ENCODE results near the gene TMEM129. TPM values are rescaled to one million over a fixed set of nuclear protein-coding genes. Genes with fewer than 3 reads are reported as not detected.

Gene TMEM129
- total and polyA plus RNA-seq, 10 of the 15 experiments (the other 5 are each of a cell fraction or from before 2014, with no cell fraction given), result 0.19 to 24.9 (median 13.2) TPM

DNA sequence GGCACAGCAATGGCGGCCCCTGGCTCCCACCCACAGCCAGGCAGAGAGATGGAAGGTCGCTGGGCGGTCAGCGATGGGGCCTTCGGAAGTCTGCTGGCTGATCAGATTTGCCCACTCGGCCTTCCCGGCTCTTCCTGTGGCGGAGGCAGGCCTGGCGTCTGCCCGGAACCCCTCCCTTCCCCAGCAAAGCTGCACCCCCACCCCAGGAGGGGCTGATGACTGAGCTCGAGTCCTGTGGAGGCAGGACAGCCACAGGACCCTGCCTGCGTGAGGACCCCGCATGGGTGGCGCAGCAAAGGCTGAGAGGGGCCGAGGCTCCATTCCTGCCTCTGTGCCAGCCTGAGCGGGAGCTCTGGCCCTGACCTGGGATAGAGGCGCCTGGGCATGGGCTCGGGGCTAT is 35.0 kb upstream of the TMEM129 start (continued):
- TF ChIP-seq, protein P1, sequence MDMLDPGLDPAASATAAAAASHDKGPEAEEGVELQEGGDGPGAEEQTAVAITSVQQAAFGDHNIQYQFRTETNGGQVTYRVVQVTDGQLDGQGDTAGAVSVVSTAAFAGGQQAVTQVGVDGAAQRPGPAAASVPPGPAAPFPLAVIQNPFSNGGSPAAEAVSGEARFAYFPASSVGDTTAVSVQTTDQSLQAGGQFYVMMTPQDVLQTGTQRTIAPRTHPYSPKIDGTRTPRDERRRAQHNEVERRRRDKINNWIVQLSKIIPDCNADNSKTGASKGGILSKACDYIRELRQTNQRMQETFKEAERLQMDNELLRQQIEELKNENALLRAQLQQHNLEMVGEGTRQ (IDR thresholded peaks at IDR 0.05; ENCODE audit: borderline replicate concordance, low read depth, low read length), result no peak
- TF ChIP-seq HDAC2 (IDR thresholded peaks at IDR 0.05), result no peak
- TF ChIP-seq SMAD1 (IDR thresholded peaks at IDR 0.05; ENCODE audit: low read depth, partially characterized antibody), result no peak

DNA sequence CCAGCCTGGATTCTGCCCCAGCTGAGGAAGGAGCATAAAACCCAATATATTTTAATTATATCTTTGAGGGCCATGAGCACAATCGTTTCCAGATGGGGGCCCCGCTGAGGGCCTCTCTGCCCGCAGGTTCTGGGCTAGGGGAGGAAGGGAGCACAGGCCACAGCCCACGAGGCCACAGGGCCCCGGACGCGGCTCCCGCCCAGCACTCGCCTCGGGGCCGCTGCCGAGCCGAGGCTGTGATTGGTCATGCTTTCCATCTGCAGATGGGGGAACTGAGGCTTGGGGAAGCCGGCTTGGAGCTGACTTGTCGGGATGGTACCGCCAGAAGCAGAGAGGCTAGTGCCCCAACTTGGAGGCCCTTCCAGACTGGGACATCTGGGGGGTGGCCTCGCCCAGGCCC is 34.2 kb upstream of the TMEM129 start:
- no peak for FAIRE-seq
- CTCF ChIA-PET, result no interaction called here
- intact Hi-C loops (cut with micrococcal nuclease; ENCODE audit: unreplicated experiment) (no loop called here), in situ Hi-C loops (cut with MboI) (no loop called here)
- DNase-seq (ENCODE audit: low read depth, low spot score), result no peak
- Histone ChIP-seq H3K4me1 (ENCODE audit: control insufficient read depth, insufficient read depth, low read length) (no peaks in the 10 kb centered on the region), H3K9me3 (replicated peaks; ENCODE audit: control insufficient read depth, insufficient read depth, low read length) (no peaks in the 10 kb centered on the region), H3K4me2 (ENCODE audit: control insufficient read depth, insufficient read depth) (no peak overlapping the region), H3K27ac (ENCODE audit: control insufficient read depth, insufficient read depth) (no peak overlapping the region), H4K20me1 (ENCODE audit: control insufficient read depth, insufficient read depth) (no peaks in the 10 kb centered on the region), H3K36me3 (ENCODE audit: control insufficient read depth in 2 of 2, insufficient read depth in 2 of 2, low read length in 1 of 2) (no peaks in the 10 kb centered on the region), H2AFZ (ENCODE audit: control insufficient read depth, low read depth, low read length) (no peak overlapping the region), H3K4me3 (no peak overlapping the region), H3K79me2 (ENCODE audit: control insufficient read depth, insufficient read depth, low read length) (no peaks in the 10 kb centered on the region), H3K9ac (ENCODE audit: control insufficient read depth, insufficient read depth, low read length) (no peak overlapping the region), H3K27me3 (replicated peaks in 1 of 2; ENCODE audit: control insufficient read depth in 2 of 2, insufficient read depth in 2 of 2, low read length in 1 of 2) (no peaks in the 10 kb centered on the region)
- POLR2A ChIA-PET, result no interaction called here
- ATAC-seq, result no peak
- RAD21 ChIA-PET (ENCODE audit: unreplicated experiment), result no interaction called here
- BruUV-seq (replicated peaks), result no TSS peak
- 63% methylated on average over 17 of the region's 17 CpGs for WGBS (ENCODE audit: insufficient coverage, insufficient replicate concordance, low lambda C conversion rate, missing lambda C conversion rate)
- SMC1A ChIA-PET (ENCODE audit: uncharacterized antibody, unreplicated experiment), result no interaction called here
- TF ChIP-seq MEF2A (IDR thresholded peaks at IDR 0.05; ENCODE audit: insufficient read depth, low read depth, low read length) (no peak), ZNF622 (IDR thresholded peaks at IDR 0.05) (no peak), ASH2L (IDR thresholded peaks at IDR 0.05; ENCODE audit: borderline replicate concordance, low read depth) (no peak), ZNF217 (IDR thresholded peaks at IDR 0.05) (no peak), MXI1 (IDR thresholded peaks at IDR 0.05; ENCODE audit: low read depth, low read length) (no peak), POLR2AphosphoS5 (IDR thresholded peaks at IDR 0.05; ENCODE audit: low read length) (no peak), MTA2 (IDR thresholded peaks at IDR 0.05; ENCODE audit: low read depth) (no peak), ZZZ3 (IDR thresholded peaks at IDR 0.05; ENCODE audit: control insufficient read depth, insufficient read length, low read depth) (no peak), HSF1 (IDR thresholded peaks at IDR 0.05; ENCODE audit: low read depth, low read length) (no peak), ZNF384 (IDR thresholded peaks at IDR 0.05; ENCODE audit: borderline replicate concordance, low read depth, low read length) (no peak), LARP7 (IDR thresholded peaks at IDR 0.05) (no peak), NR2F1 (conservative IDR thresholded peaks at IDR 0.05) (no peak)
- TF ChIP-seq, protein P1 (IDR thresholded peaks at IDR 0.05; ENCODE audit: borderline replicate concordance, low read depth, low read length), result no peak
- TF ChIP-seq, protein P2, sequence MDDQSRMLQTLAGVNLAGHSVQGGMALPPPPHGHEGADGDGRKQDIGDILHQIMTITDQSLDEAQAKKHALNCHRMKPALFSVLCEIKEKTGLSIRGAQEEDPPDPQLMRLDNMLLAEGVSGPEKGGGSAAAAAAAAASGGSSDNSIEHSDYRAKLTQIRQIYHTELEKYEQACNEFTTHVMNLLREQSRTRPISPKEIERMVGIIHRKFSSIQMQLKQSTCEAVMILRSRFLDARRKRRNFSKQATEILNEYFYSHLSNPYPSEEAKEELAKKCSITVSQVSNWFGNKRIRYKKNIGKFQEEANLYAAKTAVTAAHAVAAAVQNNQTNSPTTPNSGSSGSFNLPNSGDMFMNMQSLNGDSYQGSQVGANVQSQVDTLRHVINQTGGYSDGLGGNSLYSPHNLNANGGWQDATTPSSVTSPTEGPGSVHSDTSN (IDR thresholded peaks at IDR 0.05; ENCODE audit: insufficient replicate concordance, low read depth, low read length), result no peak
- TF ChIP-seq, protein P3, sequence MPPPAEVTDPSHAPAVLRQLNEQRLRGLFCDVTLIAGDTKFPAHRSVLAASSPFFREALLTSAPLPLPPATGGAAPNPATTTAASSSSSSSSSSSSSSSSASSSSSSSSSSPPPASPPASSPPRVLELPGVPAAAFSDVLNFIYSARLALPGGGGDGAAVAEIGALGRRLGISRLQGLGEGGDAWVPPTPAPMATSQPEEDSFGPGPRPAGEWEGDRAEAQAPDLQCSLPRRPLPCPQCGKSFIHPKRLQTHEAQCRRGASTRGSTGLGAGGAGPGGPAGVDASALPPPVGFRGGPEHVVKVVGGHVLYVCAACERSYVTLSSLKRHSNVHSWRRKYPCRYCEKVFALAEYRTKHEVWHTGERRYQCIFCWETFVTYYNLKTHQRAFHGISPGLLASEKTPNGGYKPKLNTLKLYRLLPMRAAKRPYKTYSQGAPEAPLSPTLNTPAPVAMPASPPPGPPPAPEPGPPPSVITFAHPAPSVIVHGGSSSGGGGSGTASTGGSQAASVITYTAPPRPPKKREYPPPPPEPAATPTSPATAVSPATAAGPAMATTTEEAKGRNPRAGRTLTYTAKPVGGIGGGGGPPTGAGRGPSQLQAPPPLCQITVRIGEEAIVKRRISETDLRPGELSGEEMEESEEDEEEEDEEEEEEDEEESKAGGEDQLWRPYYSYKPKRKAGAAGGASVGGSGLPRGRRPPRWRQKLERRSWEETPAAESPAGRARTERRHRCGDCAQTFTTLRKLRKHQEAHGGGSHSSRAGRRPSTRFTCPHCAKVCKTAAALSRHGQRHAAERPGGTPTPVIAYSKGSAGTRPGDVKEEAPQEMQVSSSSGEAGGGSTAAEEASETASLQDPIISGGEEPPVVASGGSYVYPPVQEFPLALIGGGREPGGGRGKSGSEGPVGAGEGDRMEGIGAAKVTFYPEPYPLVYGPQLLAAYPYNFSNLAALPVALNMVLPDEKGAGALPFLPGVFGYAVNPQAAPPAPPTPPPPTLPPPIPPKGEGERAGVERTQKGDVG (CRISPR knock-in tag; IDR thresholded peaks at IDR 0.05), result no peak

All from GM12878 (cell line).